D721Med (cell line): Measurements from ENCODE around the gene ARHGAP24.

ENCODE experiments used
- DNase-seq: peaks from one replicate; pipeline ENCODE4 v3.0.0; 2011; ENCODE audit warnings: low spot score; ENCODE audit not compliant: insufficient read length
- FAIRE-seq: peaks from 2 replicates; lab custom pipeline; 2011; peaks lifted over from hg19 to GRCh38; lab: Jason Lieb, UNC
- CTCF ChIP-seq: IDR thresholded peaks from 2 replicates; pipeline ENCODE4 v1.5.1; 2012; ENCODE audit warnings: mild to moderate bottlenecking, control low read depth; ENCODE audit not compliant: insufficient read depth; ENCODE audit errors: missing control alignments

Gene ARHGAP24

DNA sequence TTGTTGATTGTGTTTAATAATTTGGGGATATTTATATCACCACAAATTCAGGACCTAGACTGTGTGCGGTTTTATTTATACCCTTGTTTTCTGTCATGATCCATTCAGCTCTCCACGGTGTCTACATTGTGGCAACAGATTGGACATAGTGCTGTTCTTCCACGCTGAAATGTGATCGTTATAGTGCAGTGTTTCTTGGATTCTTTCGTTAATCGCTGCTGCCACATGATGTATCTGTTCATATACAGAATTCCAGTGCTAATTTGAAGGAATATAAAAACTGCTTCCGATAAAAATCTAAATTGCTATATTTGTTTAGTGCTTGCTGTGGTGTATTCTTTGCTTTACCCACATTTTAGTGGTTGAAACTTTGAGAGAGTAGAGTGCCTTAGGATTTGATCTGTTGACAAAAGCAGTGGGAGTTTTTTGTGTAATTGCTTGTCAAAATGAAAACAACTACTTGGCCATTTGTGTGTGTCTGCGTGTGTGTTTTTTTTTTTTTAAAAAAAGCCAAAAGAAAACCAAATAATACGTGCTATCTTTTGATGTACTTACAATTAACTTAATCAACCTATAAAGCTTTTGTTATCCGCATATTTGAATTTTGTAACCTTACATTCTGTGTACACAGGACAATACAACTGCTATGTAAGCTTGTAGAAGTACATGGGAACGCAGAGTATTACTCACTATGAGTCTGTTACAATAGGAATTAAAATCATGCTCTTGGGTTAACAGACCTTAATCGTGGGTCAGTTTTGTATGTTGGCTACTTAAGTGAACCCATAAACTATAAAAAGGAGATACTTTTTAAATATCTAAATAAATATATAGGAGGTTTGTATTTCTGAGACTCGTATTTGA is 353.3 kb downstream of the ARHGAP24 start:
- FAIRE-seq (no peak), DNase-seq (no peak)
- TF ChIP-seq CTCF, result no peak

GRCh38 chr4:85829276-85830051 is 354.5 kb downstream of the ARHGAP24 start:
- no peak for TF ChIP-seq CTCF
- peak; percentile 25 for FAIRE-seq
- DNase-seq, result no peak

DNA sequence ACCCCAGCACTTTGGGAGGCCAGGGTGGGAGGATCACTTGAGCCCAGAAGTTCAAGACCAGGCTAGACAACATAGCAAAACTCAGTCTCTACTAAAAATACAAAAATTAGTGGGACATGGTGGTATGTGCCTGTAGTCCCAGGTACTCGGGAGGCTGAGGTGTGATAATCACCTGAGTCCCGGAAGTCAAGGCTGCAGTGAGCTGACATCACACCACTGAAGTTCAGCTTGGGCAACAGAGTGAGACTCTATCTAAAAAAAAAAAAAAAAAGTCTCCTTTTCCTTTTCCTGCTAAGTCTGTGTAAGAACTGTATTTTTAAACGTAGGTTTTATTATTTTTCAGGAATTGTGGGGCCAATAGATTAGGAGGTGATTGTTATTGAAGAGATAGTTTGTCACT is 356.7 kb downstream of the ARHGAP24 start:
- no peak for DNase-seq
- no peak for TF ChIP-seq CTCF
- FAIRE-seq, result no peak

- DNase-seq (no peak), FAIRE-seq (no peak)
- TF ChIP-seq CTCF, result no peak
Measured at GRCh38 chr4:85833302-85833701, 358.4 kb downstream of the ARHGAP24 start.

DNA sequence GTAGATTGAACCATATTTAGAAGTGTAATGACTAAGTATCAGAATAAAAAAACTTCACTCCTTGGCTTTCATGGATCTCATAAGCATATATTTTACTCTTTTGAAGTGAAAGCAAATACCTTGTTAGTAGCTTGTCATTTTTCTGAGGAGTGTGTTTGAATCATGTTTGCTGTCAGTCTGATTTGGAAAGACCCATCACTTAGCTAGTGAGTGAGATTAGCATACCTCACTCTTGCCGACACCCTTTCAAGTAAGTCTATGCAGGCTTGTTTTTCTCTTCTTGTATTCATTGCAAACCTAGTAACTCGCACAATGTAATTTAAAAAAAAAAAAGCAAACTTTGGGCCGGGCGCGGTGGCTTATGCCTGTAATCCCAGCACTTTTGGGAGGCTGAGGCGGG is 360.0 kb downstream of the ARHGAP24 start:
- TF ChIP-seq CTCF, result no peak
- DNase-seq, result no peak

GRCh38 chr4:85836588-85837438 is 361.9 kb downstream of the ARHGAP24 start:
- FAIRE-seq (no peak), DNase-seq (no peak)
- no peak for TF ChIP-seq CTCF

More for the DNA sequence above, 360.0 kb downstream of the ARHGAP24 start:
- FAIRE-seq, result no peak
